H9 (cell line): ENCODE data around the gene FBXO41. TPM values are rescaled to one million over a fixed set of nuclear protein-coding genes. Genes with fewer than 3 reads are reported as not detected.

ENCODE experiments used
- DNase-seq: peaks from one replicate; pipeline ENCODE4 v3.0.0-alpha.2; 2017
- H2AFZ ChIP-seq: one replicate; pipeline ENCODE4 v1.6.1; 2013; ENCODE audit warnings: mild to moderate bottlenecking, low read length, control low read depth, moderate library complexity
- H2AK5ac ChIP-seq: 2 replicates; pipeline ENCODE4 v1.6.1; 2013; ENCODE audit warnings: low read length, control low read depth, mixed read lengths; ENCODE audit not compliant: insufficient read length
- H2BK120ac ChIP-seq: one replicate; pipeline ENCODE4 v1.6.1; 2013; ENCODE audit warnings: low read depth, mild to moderate bottlenecking, low read length, control low read depth, inconsistent platforms; ENCODE audit not compliant: poor library complexity, severe bottlenecking
- H2BK12ac ChIP-seq: 2 replicates; pipeline ENCODE4 v1.6.1; 2013; ENCODE audit warnings: low read length, control low read depth, mixed read lengths, low read depth; ENCODE audit not compliant: insufficient read length
- H2BK15ac ChIP-seq: 2 replicates; pipeline ENCODE4 v1.6.1; 2013; ENCODE audit warnings: low read depth, low read length, control low read depth
- H2BK20ac ChIP-seq: one replicate; pipeline ENCODE4 v1.6.1; 2013; ENCODE audit warnings: low read depth, mild to moderate bottlenecking, low read length, control low read depth, inconsistent platforms; ENCODE audit not compliant: poor library complexity, severe bottlenecking
- H2BK5ac ChIP-seq: 2 replicates; pipeline ENCODE4 v1.6.1; 2013; ENCODE audit warnings: low read length, control low read depth, mixed read lengths; ENCODE audit not compliant: insufficient read length
- H3K14ac ChIP-seq: 2 replicates; pipeline ENCODE4 v1.6.1; 2013; ENCODE audit warnings: low read length, control low read depth; ENCODE audit not compliant: insufficient read depth
- H3K18ac ChIP-seq: 2 replicates; pipeline ENCODE4 v1.6.1; 2013; ENCODE audit warnings: low read depth, mild to moderate bottlenecking, mixed read lengths, low read length, control low read depth; ENCODE audit not compliant: insufficient read length
- H3K23ac ChIP-seq: 2 replicates; pipeline ENCODE4 v1.6.1; 2013; ENCODE audit warnings: low read length, control low read depth, mixed read lengths, low read depth; ENCODE audit not compliant: insufficient read length
- H3K23me2 ChIP-seq: 2 replicates; pipeline ENCODE4 v1.6.1; 2013; ENCODE audit warnings: low read depth, mild to moderate bottlenecking, mixed read lengths, low read length, control low read depth; ENCODE audit not compliant: insufficient read length, poor library complexity, severe bottlenecking
- H3K27ac ChIP-seq: 2 replicates; pipeline ENCODE4 v1.5.1; 2013; ENCODE audit warnings: low read length, control low read depth, mixed read lengths, low read depth; ENCODE audit not compliant: insufficient read length
- H3K27me3 ChIP-seq: 2 replicates; pipeline ENCODE4 v1.6.1; 2013; ENCODE audit warnings: low read length, control low read depth, inconsistent platforms; ENCODE audit not compliant: insufficient read depth
- H3K4ac ChIP-seq: 2 replicates; pipeline ENCODE4 v1.6.1; 2013; ENCODE audit warnings: low read depth, mild to moderate bottlenecking, control low read depth, inconsistent platforms, low read length, moderate library complexity
- H3K4me1 ChIP-seq: 2 replicates; pipeline ENCODE4 v1.6.1; 2013; ENCODE audit warnings: low read length, control low read depth, inconsistent platforms; ENCODE audit not compliant: insufficient read depth
- H3K4me2 ChIP-seq: 2 replicates; pipeline ENCODE4 v1.6.1; 2013; ENCODE audit warnings: low read length, control low read depth, mixed read lengths; ENCODE audit not compliant: insufficient read length, insufficient read depth
- H3K56ac ChIP-seq: 2 replicates; pipeline ENCODE4 v1.6.1; 2013; ENCODE audit warnings: low read depth, mild to moderate bottlenecking, mixed read lengths, low read length, control low read depth; ENCODE audit not compliant: insufficient read length
- H3K79me1 ChIP-seq: 2 replicates; pipeline ENCODE4 v1.6.1; 2013; ENCODE audit warnings: low read depth, mild to moderate bottlenecking, moderate library complexity, low read length, control low read depth, inconsistent platforms; ENCODE audit not compliant: insufficient read depth, poor library complexity, severe bottlenecking
- H3K79me2 ChIP-seq: 2 replicates; pipeline ENCODE4 v1.6.1; 2013; ENCODE audit warnings: low read length, control low read depth, inconsistent platforms; ENCODE audit not compliant: insufficient read depth
- H3K9ac ChIP-seq: 2 replicates; pipeline ENCODE4 v1.6.1; 2013; ENCODE audit warnings: low read length, control low read depth, mixed read lengths; ENCODE audit not compliant: insufficient read length; ENCODE audit errors: extremely low read depth
- H3K9me3 ChIP-seq: one replicate; pipeline ENCODE4 v1.6.1; 2013; ENCODE audit warnings: low read depth, low read length, inconsistent platforms; ENCODE audit not compliant: control insufficient read depth
- H3T11ph ChIP-seq: one replicate; pipeline ENCODE4 v1.6.1; 2013; ENCODE audit warnings: mild to moderate bottlenecking, low read length, control low read depth, inconsistent platforms
- H4K20me1 ChIP-seq: one replicate; pipeline ENCODE4 v1.6.1; 2013; ENCODE audit not compliant: control insufficient read depth, insufficient read length, insufficient read depth
- H4K5ac ChIP-seq: 2 replicates; pipeline ENCODE4 v1.6.1; 2013; ENCODE audit warnings: low read depth, mild to moderate bottlenecking, mixed read lengths, low read length, control low read depth; ENCODE audit not compliant: insufficient read length
- H4K8ac ChIP-seq: replicated peaks from 2 replicates; pipeline ENCODE4 v1.6.1; 2013; ENCODE audit warnings: low read length, control low read depth, mixed read lengths, low read depth; ENCODE audit not compliant: insufficient read length
- H4K91ac ChIP-seq: 2 replicates; pipeline ENCODE4 v1.6.1; 2013; ENCODE audit warnings: low read depth, mild to moderate bottlenecking, moderate library complexity, mixed read lengths, low read length, control low read depth; ENCODE audit not compliant: insufficient read length
- H3K27ac Mint-ChIP-seq, 3 experiments: 2 replicates in 2 of 3; 3 replicates in 1 of 3; pipeline ENCODE4 v1.8.0; 2020 to 2021; ENCODE audit warnings: mixed read lengths in 3 of 3, mild to moderate bottlenecking in 1 of 3, moderate library complexity in 1 of 3
- H3K27me3 Mint-ChIP-seq: 2 replicates; pipeline ENCODE4 v1.8.0; 2021; ENCODE audit warnings: low read depth, mild to moderate bottlenecking, moderate library complexity, mixed read lengths
- H3K36me3 Mint-ChIP-seq, 3 experiments: 2 replicates in 2 of 3; 3 replicates in 1 of 3; pipeline ENCODE4 v1.8.0; 2020 to 2021; ENCODE audit warnings: low read depth in 3 of 3, mixed read lengths in 3 of 3; ENCODE audit not compliant: insufficient read depth in 1 of 3
- H3K4me1 Mint-ChIP-seq, 2 experiments: 2 replicates each; pipeline ENCODE4 v1.8.0; 2020; ENCODE audit warnings: mixed read lengths in 2 of 2
- H3K4me3 Mint-ChIP-seq, 2 experiments: 2 replicates in 1 of 2; 3 replicates in 1 of 2; pipeline ENCODE4 v1.8.0; 2020 to 2021; ENCODE audit warnings: mild to moderate bottlenecking in 2 of 2, mixed read lengths in 2 of 2, moderate library complexity in 1 of 2
- H3K9me3 Mint-ChIP-seq, 2 experiments: 2 replicates in 1 of 2; 3 replicates in 1 of 2; pipeline ENCODE4 v1.8.0; 2020; ENCODE audit warnings: mild to moderate bottlenecking in 2 of 2, mixed read lengths in 2 of 2, moderate library complexity in 1 of 2
- CTCF ChIP-seq: fragments of 200-600 bp; sonication (generic); conservative IDR thresholded peaks from 3 replicates; pipeline ENCODE4 v1.8.0; 2021; ENCODE audit warnings: antibody characterized with exemption, mild to moderate bottlenecking
- WGBS: extraction: QIAGEN DNeasy Blood & Tissue Kit; methylation state at CpG from one replicate; pipeline ENCODE4 v1.1.7; 2013; ENCODE audit warnings: missing lambda C conversion rate, low lambda C conversion rate, mixed read lengths; ENCODE audit not compliant: insufficient read length; ENCODE audit errors: extremely low coverage; 5-methylcytosine and 5-hydroxymethylcytosine counted together
- total RNA-seq: library from RNA; stranded (reverse); gene quantifications from 2 replicates; pipeline ENCODE4 v1.2.1, GENCODE V29; 2021

FBXO41 gene
- total RNA-seq, 1 experiment from 2014 or later, result 16.2 TPM

- no peak within 1 kb of the TSS for H4K91ac ChIP-seq
- H3K4me1 Mint-ChIP-seq, result peaks cover 27 to 30% of the 10 kb centered on the region in 2 experiments
- DNase-seq, result peak; percentile 100
- H2BK12ac ChIP-seq, result no peak within 1 kb of the TSS
- peak within 1 kb of the TSS; percentile 11 for H2AFZ ChIP-seq
- no peaks in the 10 kb centered on the region for H4K20me1 ChIP-seq
- no peak within 1 kb of the TSS for H2AK5ac ChIP-seq
- H3K9me3 ChIP-seq, result no peaks in the 10 kb centered on the region
- H3K23ac ChIP-seq, result no peak within 1 kb of the TSS
- no peaks in the 10 kb centered on the region for H3K27me3 ChIP-seq
- peaks cover 32% of the 10 kb centered on the region for H3K79me2 ChIP-seq
- peak within 1 kb of the TSS; percentile 91 to 95 (median 93); a peak in 6 of 7 replicates for H3K27ac Mint-ChIP-seq
- no CpG with 5 or more reads among the region's 67 CpGs for WGBS
- no peak within 1 kb of the TSS for H3K18ac ChIP-seq
- no peak within 1 kb of the TSS for H3K14ac ChIP-seq
- no peak within 1 kb of the TSS for H2BK20ac ChIP-seq
- no peak within 1 kb of the TSS for H3K56ac ChIP-seq
- H3K27ac ChIP-seq, result no peak within 1 kb of the TSS
- no peak within 1 kb of the TSS for H3K4ac ChIP-seq
- no peak within 1 kb of the TSS for H4K5ac ChIP-seq
- H4K8ac ChIP-seq, result no peak within 1 kb of the TSS
- H2BK15ac ChIP-seq, result no peak within 1 kb of the TSS
- TF ChIP-seq CTCF, result no peak
- peak within 1 kb of the TSS; percentile 97 to 99 for H3K4me3 Mint-ChIP-seq
- peak within 1 kb of the TSS; percentile 96 for H3K4me2 ChIP-seq
- peaks cover 8% of the 10 kb centered on the region; the same call in 1 of the 2 replicates for H3K4me1 ChIP-seq
- no peak within 1 kb of the TSS for H2BK120ac ChIP-seq
- H3K27me3 Mint-ChIP-seq, result no peaks in the 10 kb centered on the region; the same call in 1 of the 2 replicates
- peaks cover 5 to 18% (median 10%) of the 10 kb centered on the region in 3 experiments; a peak in 6 of 7 replicates for H3K36me3 Mint-ChIP-seq
- no peak within 1 kb of the TSS for H2BK5ac ChIP-seq
- no peaks in the 10 kb centered on the region for H3K9me3 Mint-ChIP-seq
- H3K79me1 ChIP-seq, result no peaks in the 10 kb centered on the region
- peak within 1 kb of the TSS; percentile 66 for H3K9ac ChIP-seq
- H3T11ph ChIP-seq, result no peak within 1 kb of the TSS
- peaks cover 14% of the 10 kb centered on the region for H3K23me2 ChIP-seq
Measured at GRCh38 chr2:73233154-73233931, 50.9 kb downstream of the FBXO41 start, which contains the start of gene PRADC1. Gene PRADC1, minus strand, starts transcription at chr2:73233239. Its CDS starts 79 bp downstream, at chr2:73233160.
